GM20431 (cell line): ENCODE measurements around the gene ARL15.
"Not testable (repeated sequence)": the region's sequence is repeated elsewhere in the genome, so short reads cannot be mapped to it uniquely, and the experiment has no call there.

ENCODE experiments used
- in situ Hi-C: fragments of 300-500 bp; cut with MseI, MboI; formaldehyde crosslinking; loops from one replicate; pipeline ENCODE4 v1.15.0; 2020; ENCODE audit warnings: low sequenced_read_pairs; ENCODE audit not compliant: unreplicated experiment

ARL15 gene

DNA sequence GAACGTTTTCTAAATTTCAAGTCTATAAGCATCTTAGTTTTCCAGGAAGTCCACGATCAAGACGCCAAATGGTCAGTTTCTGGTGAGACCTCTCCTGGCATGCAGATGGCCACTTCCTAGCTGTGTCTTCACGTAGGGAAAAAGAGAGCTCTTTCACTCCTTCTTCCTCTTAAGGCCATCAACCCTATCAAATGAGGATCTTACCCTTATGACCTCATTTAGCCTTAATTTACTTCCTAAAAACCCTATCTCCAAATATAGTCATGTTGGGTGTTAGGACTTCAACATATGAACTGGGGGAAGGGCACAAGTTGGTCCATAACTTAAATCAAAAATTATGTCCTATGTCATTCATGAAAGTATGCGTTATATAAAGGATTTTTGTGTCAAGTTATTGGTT is 229.5 kb downstream of the ARL15 start:
- in situ Hi-C loops = no loop called here

GRCh38 chr5:54073735-54074134 is 236.6 kb downstream of the ARL15 start:
- in situ Hi-C loops = no loop called here

DNA sequence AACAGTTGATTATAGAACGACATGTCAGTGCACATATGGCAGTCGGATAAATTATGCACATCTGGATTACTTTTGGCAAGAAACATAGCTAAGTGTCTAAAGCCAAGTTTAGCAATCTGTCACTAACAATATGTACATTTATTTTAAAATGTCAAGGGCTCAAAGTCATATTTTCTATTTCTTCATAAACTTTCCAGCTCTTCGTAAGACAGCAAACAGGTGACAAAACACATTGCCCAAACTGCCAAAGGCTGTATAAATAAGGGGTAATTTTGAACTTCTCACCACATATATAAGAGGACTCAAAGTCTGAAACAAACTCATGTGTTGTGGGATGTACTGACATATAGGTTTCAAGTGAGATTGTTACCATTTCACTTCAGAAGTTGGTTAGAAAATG is 237.2 kb downstream of the ARL15 start:
- in situ Hi-C loops = no loop called here

GRCh38 chr5:54066433-54066832 is 243.9 kb downstream of the ARL15 start:
- in situ Hi-C loops = no loop called here

DNA sequence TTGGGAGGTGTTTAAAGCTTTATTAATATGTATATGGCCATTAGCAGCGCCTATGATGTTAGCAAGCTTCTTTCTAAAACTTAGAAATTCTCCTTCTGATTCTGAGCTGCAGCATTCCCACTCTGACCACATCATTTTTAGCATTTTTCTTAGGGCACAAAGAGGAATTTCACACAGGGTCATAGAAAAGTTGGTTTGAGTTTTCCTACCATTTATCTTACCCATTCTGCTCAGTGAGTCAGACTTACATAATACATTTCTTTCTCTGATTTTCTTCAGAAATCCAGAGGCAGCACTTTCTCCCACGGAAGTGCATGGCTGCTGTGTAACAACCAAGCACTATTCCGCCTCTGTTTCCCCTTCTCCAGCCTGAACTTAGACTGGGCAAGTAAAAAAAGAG is 246.6 kb downstream of the ARL15 start:
- in situ Hi-C loops = no loop called here

GRCh38 chr5:54062958-54063357 is 247.4 kb downstream of the ARL15 start:
- in situ Hi-C loops = no loop called here

DNA sequence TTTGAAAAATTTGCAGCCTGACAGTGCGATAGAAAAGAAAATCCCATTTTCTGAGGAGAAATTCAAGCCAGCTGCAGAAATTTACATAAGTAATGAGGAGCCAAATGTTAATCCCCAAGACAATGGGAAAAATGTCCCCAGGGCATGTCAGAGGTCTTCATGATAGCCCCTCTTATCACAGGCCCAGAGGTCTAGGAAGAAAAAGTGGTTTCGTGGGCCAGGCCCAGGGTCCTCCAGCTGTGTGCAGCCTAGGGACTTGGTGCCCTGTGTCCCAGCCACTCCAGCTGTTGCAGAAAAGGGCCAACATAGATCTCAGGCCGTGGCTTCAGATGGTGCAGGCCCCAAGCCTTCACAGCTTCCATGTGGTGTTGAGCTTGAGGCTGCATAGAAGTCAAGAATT is 249.5 kb downstream of the ARL15 start:
- in situ Hi-C loops = not testable (repeated sequence)

DNA sequence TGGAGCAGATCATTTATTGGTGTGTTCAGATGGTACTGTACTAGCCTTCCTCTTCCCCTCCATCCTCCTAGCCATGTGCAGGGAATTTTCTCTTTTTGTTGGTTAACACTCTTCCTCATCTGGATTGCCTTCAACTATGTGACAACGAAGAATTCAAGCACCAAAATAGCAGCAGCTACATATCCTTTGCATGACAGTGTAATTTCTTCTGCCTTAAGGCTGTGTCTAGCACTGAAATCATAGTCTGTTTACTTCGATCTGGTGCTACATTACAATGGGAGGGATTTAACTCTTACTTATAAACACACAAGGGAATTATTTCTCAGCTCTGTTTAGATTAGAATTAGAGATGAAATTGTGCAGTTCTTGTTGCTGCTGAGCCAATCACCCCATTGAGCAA is 260.4 kb downstream of the ARL15 start:
- in situ Hi-C loops = no loop called here

DNA sequence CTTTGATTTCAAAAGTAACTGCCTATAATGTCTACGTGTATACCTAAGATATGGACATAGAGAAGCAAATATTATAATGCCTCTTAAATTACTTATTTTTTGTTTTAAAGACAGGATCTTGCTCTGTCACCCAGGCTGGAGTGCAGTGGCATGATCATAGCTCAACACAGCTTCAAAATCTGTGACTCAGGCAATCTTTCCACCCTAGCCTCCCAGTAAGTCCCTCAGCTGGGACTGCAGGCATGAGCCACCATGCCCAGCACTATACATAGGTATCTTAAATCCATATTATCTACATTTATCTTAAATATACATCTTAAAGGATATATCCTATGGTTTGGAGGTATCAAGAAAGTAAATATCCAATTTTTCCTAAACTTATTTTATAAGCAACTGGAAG is 261.2 kb downstream of the ARL15 start:
- in situ Hi-C loops = no loop called here

GRCh38 chr5:54045077-54045792 is 265.1 kb downstream of the ARL15 start:
- in situ Hi-C loops = no loop called here

DNA sequence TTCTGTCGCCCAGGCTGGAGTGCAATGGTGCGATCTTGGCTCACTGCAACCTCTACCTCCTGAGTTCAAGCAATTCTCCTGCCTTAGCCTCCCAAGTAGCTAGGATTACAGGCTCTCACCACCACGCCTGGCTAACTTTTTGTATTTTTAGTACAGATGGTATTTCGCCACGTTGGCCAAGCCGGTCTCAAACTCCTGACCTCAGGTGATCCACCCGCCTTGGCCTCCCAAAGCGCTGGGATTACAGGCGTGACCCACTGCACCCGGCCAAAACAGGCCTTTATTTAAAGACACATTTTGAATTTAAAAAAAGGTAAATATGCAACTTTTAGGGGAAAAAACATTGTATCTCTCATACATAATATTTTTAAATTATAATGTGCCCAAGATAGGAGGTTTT is 266.1 kb downstream of the ARL15 start:
- in situ Hi-C loops = not testable (repeated sequence)

GRCh38 chr5:54040804-54041203 is 269.6 kb downstream of the ARL15 start:
- in situ Hi-C loops = no loop called here

GRCh38 chr5:54040018-54040417 is 270.4 kb downstream of the ARL15 start:
- in situ Hi-C loops = no loop called here

GRCh38 chr5:54037205-54037604 is 273.2 kb downstream of the ARL15 start:
- in situ Hi-C loops = no loop called here

- in situ Hi-C loops = no loop called here
These were observed 279.4 kb downstream of the ARL15 start for GRCh38 chr5:54030981-54031380.

DNA sequence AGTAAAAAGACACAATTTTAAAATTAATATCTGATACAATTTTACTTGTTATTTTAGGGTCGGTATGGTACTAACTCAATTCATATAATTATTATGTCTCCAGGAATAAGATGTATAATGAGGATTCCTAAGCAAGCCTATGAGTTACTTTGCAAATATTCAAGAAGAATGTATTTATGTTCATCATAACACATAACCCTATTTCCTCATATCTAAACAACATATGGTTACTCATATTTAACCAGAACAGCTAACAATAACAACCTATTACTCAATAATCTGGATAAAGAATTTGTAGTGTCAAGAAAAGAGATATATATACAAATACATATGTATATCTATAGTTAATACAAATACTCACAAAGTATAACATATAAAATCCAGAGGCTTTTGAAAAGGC is 285.9 kb downstream of the ARL15 start:
- in situ Hi-C loops = no loop called here

DNA sequence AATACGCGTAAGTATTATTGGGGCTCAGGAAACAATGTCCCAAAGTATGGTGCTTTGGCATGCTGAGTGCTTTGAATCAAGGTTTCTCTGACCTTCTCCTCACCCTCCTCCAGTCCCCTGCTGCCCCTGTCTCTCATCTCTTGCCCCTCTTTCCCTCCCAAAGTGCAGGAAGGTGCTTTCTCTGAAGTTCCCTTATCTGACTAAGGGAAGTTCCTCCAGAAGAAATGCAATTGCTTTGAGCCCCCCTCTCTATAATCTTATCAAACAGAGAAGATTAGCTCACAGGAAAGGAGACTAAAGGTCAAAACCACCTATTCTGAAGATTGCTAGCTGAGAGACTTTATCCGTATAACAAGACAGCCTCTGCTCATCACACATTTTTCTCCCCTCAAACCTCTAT is 288.1 kb downstream of the ARL15 start:
- in situ Hi-C loops = no loop called here

DNA sequence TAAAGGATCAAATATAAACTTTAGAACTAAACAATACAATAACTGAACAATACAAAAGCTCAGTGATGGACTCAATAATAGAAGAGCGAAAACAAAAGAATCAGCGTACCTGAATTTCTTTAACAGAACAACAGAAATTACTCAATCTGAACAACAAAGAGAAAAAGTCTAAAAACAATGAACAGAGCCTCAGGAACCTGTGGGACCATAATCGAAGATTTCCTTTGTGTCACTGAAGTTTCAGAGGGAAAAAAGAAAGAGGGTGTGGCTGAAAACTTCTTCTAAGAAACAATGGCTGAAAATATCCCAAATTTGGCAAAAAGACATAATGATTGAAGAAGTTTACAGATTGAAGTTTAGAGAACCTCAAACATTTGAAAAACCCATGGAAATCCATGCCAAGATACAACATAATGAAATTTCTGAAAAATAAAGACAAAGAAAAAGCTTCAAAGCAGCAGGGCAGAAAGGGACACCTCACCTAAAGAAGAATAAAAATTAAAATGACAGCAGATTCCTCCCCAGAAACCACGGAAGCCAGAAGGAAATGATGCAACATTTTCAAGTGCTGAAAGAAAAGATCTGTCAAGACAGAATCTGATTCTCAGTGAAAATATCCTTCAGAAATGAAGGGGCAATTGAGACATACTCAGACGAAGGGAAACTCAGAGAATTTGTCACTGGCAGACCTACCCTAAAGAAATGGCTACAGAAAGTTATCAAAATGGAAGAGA is 288.8 kb downstream of the ARL15 start:
- in situ Hi-C loops = no loop called here

GRCh38 chr5:54018438-54018837 is 291.9 kb downstream of the ARL15 start:
- in situ Hi-C loops = no loop called here

DNA sequence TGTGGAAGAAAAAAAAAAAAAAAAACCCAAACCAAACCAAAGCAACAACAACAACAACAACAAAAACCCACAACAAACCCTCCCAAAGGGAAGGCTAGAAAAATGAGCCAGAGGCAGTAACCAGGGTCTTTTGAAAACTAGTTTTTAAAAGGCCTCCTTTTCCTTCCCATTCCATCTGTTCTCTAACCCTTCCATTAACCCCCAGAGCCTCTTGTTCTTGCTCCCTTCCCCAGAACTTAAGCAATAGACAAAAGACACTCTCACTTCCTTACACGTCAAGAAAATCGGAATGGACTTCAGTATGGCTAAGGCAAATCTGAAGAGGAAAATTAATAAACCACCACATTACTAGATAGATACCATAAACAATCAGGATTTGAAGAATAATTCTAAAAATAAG is 292.8 kb downstream of the ARL15 start:
- in situ Hi-C loops = no loop called here

DNA sequence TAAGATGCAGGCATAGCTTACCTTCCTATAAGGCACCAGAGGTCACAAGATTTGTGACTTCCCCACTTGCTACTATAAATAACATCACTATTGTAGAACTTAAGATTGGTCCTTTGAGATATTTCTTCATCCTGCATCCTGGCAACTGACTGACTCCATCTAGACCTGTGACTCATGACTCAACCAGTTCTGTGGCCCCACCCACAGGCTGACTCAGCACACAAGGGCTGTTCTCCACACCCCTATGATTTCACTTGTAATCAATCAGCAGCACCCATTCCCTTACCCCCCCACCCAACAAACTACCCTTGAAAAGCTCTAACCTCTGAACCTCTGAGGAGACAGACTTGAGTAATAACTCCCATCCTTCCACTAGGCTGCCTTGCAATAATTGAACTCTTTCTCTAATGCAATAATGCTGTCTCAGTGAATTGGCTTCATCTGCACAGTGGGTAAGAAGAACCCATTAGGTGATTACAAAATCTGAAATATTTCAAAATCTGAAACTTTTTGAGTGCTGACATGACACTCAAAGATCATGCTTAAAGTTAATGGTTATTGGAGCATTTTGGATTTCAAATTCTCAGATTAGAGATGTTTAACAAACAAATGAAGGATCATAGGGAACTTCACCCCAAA is 296.7 kb downstream of the ARL15 start:
- in situ Hi-C loops = no loop called here
